IMR-90 (cell line): ENCODE results near the gene CES2. TPM values are rescaled to one million over a fixed set of nuclear protein-coding genes. Genes with fewer than 3 reads are reported as not detected.

ENCODE experiments used
- ATAC-seq: fragments of 200-7000 bp; cut with Tn5 transposase; 2 replicates; pipeline ENCODE4 v1.9.1; 2020; ENCODE audit warnings: low read depth, mild to moderate bottlenecking, moderate library complexity
- BruUV-seq: library from RNA; stranded (reverse); fragments of 400-500 nt; replicated peaks from 2 replicates; lab custom pipeline; 2021; lab: Mats Ljungman, UMichigan
- CTCF ChIA-PET: fragments of 300-600 bp; formaldehyde crosslinking; extraction: SDS; loops from one replicate; lab custom pipeline; 2021; ENCODE audit warnings: antibody characterized with exemption; lab: Yijun Ruan, JAX
- POLR2A ChIA-PET: fragments of 300-600 bp; sonication (Branson Sonifier 250); formaldehyde crosslinking; loops from one replicate; lab custom pipeline; 2022; ENCODE audit warnings: antibody characterized with exemption; ENCODE audit not compliant: unreplicated experiment; lab: Charles Lee
- DNase-seq: peaks from one replicate; pipeline ENCODE4 v3.0.0; 2013
- H2AFZ ChIP-seq: replicated peaks from 2 replicates; pipeline ENCODE3; 2013; ENCODE audit warnings: low read length, mild to moderate bottlenecking; ENCODE audit not compliant: poor library complexity
- H2AK5ac ChIP-seq: 2 replicates; pipeline ENCODE4 v1.6.1; 2013; ENCODE audit warnings: low read depth, low read length, inconsistent platforms
- H2AK9ac ChIP-seq: replicated peaks from 2 replicates; pipeline ENCODE3; 2013; ENCODE audit warnings: mild to moderate bottlenecking, low read depth, low read length, moderate library complexity; ENCODE audit not compliant: poor library complexity
- H2BK120ac ChIP-seq: 2 replicates; pipeline ENCODE4 v1.6.1; 2013; ENCODE audit warnings: low read depth, low read length, inconsistent platforms
- H2BK15ac ChIP-seq: 3 replicates; pipeline ENCODE4 v1.6.1; 2013; ENCODE audit warnings: low read depth, low read length, inconsistent platforms
- H2BK20ac ChIP-seq: 2 replicates; pipeline ENCODE4 v1.6.1; 2013; ENCODE audit warnings: low read depth, mild to moderate bottlenecking, inconsistent platforms, low read length, moderate library complexity
- H2BK5ac ChIP-seq: 2 replicates; pipeline ENCODE4 v1.6.1; 2013; ENCODE audit warnings: mild to moderate bottlenecking, low read depth, low read length, inconsistent platforms; ENCODE audit not compliant: poor library complexity, severe bottlenecking
- H3K14ac ChIP-seq: replicated peaks from 2 replicates; pipeline ENCODE4 v1.6.1; 2013; ENCODE audit warnings: low read depth, low read length, inconsistent platforms
- H3K18ac ChIP-seq: 2 replicates; pipeline ENCODE4 v1.6.1; 2013; ENCODE audit warnings: low read depth, low read length, control low read depth
- H3K23ac ChIP-seq: 2 replicates; pipeline ENCODE4 v1.6.1; 2013; ENCODE audit warnings: low read depth, low read length, inconsistent platforms
- H3K27ac ChIP-seq: 2 replicates; pipeline ENCODE4 v1.5.1; 2013; ENCODE audit warnings: mild to moderate bottlenecking, control low read depth, low read length; ENCODE audit not compliant: insufficient read depth
- H3K27me3 ChIP-seq: 2 replicates; pipeline ENCODE4 v1.6.1; 2013; ENCODE audit warnings: low read length; ENCODE audit not compliant: control insufficient read depth, insufficient read depth
- H3K36me3 ChIP-seq: 2 replicates; pipeline ENCODE4 v1.6.1; 2013; ENCODE audit warnings: low read length, mixed read lengths; ENCODE audit not compliant: control insufficient read depth, insufficient read depth
- H3K4ac ChIP-seq: 2 replicates; pipeline ENCODE4 v1.6.1; 2013; ENCODE audit warnings: low read depth, low read length, inconsistent platforms
- H3K4me1 ChIP-seq: 2 replicates; pipeline ENCODE4 v1.6.1; 2013; ENCODE audit warnings: low read length, mixed read lengths; ENCODE audit not compliant: control insufficient read depth, insufficient read depth
- H3K4me2 ChIP-seq: 2 replicates; pipeline ENCODE4 v1.6.1; 2013; ENCODE audit warnings: low read depth, mild to moderate bottlenecking, control low read depth, low read length, moderate library complexity
- H3K4me3 ChIP-seq: 2 replicates; pipeline ENCODE4 v1.5.1; 2013; ENCODE audit warnings: low read depth, mild to moderate bottlenecking, control low read depth, low read length, moderate library complexity; ENCODE audit not compliant: insufficient read depth
- H3K56ac ChIP-seq: 2 replicates; pipeline ENCODE4 v1.6.1; 2013; ENCODE audit warnings: low read length, inconsistent platforms; ENCODE audit not compliant: insufficient read depth; ENCODE audit errors: extremely low read depth
- H3K79me1 ChIP-seq, 2 experiments: 2 replicates each; pipeline ENCODE4 v1.6.1; 2013; ENCODE audit warnings: low read length in 2 of 2, inconsistent platforms in 1 of 2, low read depth in 1 of 2
- H3K9ac ChIP-seq: 2 replicates; pipeline ENCODE4 v1.6.1; 2013; ENCODE audit warnings: low read depth, low read length, control low read depth
- H3K9me1 ChIP-seq: 2 replicates; pipeline ENCODE4 v1.6.1; 2013; ENCODE audit warnings: low read length, inconsistent platforms; ENCODE audit not compliant: insufficient read depth
- H3K9me3 ChIP-seq: 2 replicates; pipeline ENCODE4 v1.6.1; 2013; ENCODE audit warnings: low read length; ENCODE audit not compliant: control insufficient read depth, insufficient read depth
- H4K20me1 ChIP-seq: 2 replicates; pipeline ENCODE4 v1.6.1; 2013; ENCODE audit warnings: low read length, inconsistent platforms; ENCODE audit not compliant: insufficient read depth
- H4K5ac ChIP-seq: 2 replicates; pipeline ENCODE4 v1.6.1; 2013; ENCODE audit warnings: mild to moderate bottlenecking, low read depth, low read length, control low read depth
- H4K8ac ChIP-seq, 2 experiments: 2 replicates each; pipeline ENCODE4 v1.6.1; 2013; ENCODE audit warnings: low read depth in 2 of 2, low read length in 2 of 2, control low read depth in 1 of 2, inconsistent platforms in 1 of 2
- H4K91ac ChIP-seq: 2 replicates; pipeline ENCODE4 v1.6.1; 2013; ENCODE audit warnings: low read depth, low read length, inconsistent platforms; ENCODE audit not compliant: insufficient read depth
- BHLHE40 ChIP-seq: fragments of 150-350 bp; IDR thresholded peaks from 2 replicates; pipeline ENCODE4 v1.6.1; 2016; ENCODE audit warnings: mild to moderate bottlenecking, low read depth, low read length
- CEBPB ChIP-seq: IDR thresholded peaks from 2 replicates; pipeline ENCODE4 v1.6.1; 2012; ENCODE audit warnings: low read depth, low read length, improper control_type of control experiment
- CHD1 ChIP-seq: IDR thresholded peaks from 2 replicates; pipeline ENCODE4 v1.6.1; 2012; ENCODE audit warnings: low read depth, low read length, improper control_type of control experiment
- FOS ChIP-seq: fragments of 150-350 bp; IDR thresholded peaks from 2 replicates; pipeline ENCODE4 v1.6.1; 2016; ENCODE audit warnings: low read depth, low read length
- MAFK ChIP-seq: IDR thresholded peaks from 2 replicates; pipeline ENCODE4 v1.6.1; 2012; ENCODE audit warnings: low read depth, low read length, improper control_type of control experiment
- MAZ ChIP-seq: IDR thresholded peaks from 2 replicates; pipeline ENCODE4 v1.6.1; 2012; ENCODE audit warnings: low read depth, mild to moderate bottlenecking, low read length, improper control_type of control experiment, moderate library complexity, borderline replicate concordance
- MXI1 ChIP-seq: IDR thresholded peaks from 2 replicates; pipeline ENCODE4 v1.6.1; 2012; ENCODE audit warnings: low read depth, mild to moderate bottlenecking, low read length, moderate library complexity, borderline replicate concordance
- NFE2L2 ChIP-seq: fragments of 150-350 bp; IDR thresholded peaks from 2 replicates; pipeline ENCODE4 v1.6.1; 2016; ENCODE audit warnings: low read depth, mild to moderate bottlenecking, low read length
- POLR2A ChIP-seq: IDR thresholded peaks from 2 replicates; pipeline ENCODE4 v1.6.1; 2012; ENCODE audit warnings: mild to moderate bottlenecking, low read depth, low read length
- RAD21 ChIP-seq: IDR thresholded peaks from 2 replicates; pipeline ENCODE4 v1.6.1; 2012; ENCODE audit warnings: low read length, improper control_type of control experiment
- RCOR1 ChIP-seq: IDR thresholded peaks from 2 replicates; pipeline ENCODE4 v1.6.1; 2012; ENCODE audit warnings: mild to moderate bottlenecking, low read length, improper control_type of control experiment; ENCODE audit not compliant: insufficient replicate concordance
- RFX5 ChIP-seq: IDR thresholded peaks from 2 replicates; pipeline ENCODE4 v1.8.0; 2012; ENCODE audit warnings: low read depth, mild to moderate bottlenecking, low read length, moderate library complexity
- SMC3 ChIP-seq: fragments of 150-350 bp; IDR thresholded peaks from 2 replicates; pipeline ENCODE4 v1.6.1; 2016; ENCODE audit warnings: low read depth, mild to moderate bottlenecking, antibody characterized with exemption, low read length, moderate library complexity
- USF2 ChIP-seq: fragments of 150-350 bp; IDR thresholded peaks from 2 replicates; pipeline ENCODE4 v1.6.1; 2017; ENCODE audit warnings: mild to moderate bottlenecking, antibody characterized with exemption, low read length, low read depth
- WGBS, 2 experiments: methylation state at CpG; one replicate each; pipeline versions ENCODE4 v1.1.5 to v1.1.7; 2013; ENCODE audit warnings: missing lambda C conversion rate in 2 of 2; ENCODE audit not compliant: insufficient read length in 1 of 2; ENCODE audit errors: extremely low coverage in 2 of 2; 5-methylcytosine and 5-hydroxymethylcytosine counted together
- dilution Hi-C: fragments of 300-500 bp; cut with HindIII; formaldehyde crosslinking; loops from one replicate; pipeline ENCODE4 v1.14.3; 2018; ENCODE audit warnings: low sequenced_read_pairs; ENCODE audit not compliant: unreplicated experiment
- in situ Hi-C: fragments of 300-500 bp; cut with MboI; formaldehyde crosslinking; loops from 3 replicates; pipeline ENCODE4 v1.14.3; 2019; ENCODE audit warnings: low sequenced_read_pairs, inconsistent platforms, mixed read lengths
- intact Hi-C: fragments of 100-400 bp; cut with micrococcal nuclease; formaldehyde crosslinking; loops from 2 replicates; pipeline ENCODE4 v1.10.0; 2022
- polyA plus RNA-seq, 3 experiments: library from polyadenylated mRNA; depleted of rRNA; stranded (reverse); fragments of >200 nt; gene quantifications; 2 replicates each; pipeline ENCODE4 v1.2.3, GENCODE V29; 2012; ENCODE audit warnings: low replicate concordance in 1 of 3
- total RNA-seq: library from RNA; depleted of rRNA; stranded (reverse); fragments of >200 nt; gene quantifications from 2 replicates; pipeline ENCODE4 v1.2.3, GENCODE V29; 2012
- TF ChIP-seq, protein P1 (sequence below): fragments of 150-350 bp; IDR thresholded peaks from 2 replicates; pipeline ENCODE4 v1.6.1; 2016; ENCODE audit warnings: low read depth, mild to moderate bottlenecking, low read length, moderate library complexity, borderline replicate concordance
- TF ChIP-seq, protein P2 (sequence below): conservative IDR thresholded peaks from 2 replicates; pipeline ENCODE4 v1.5.1; 2012; ENCODE audit warnings: mild to moderate bottlenecking, low read depth, low read length, improper control_type of control experiment

CES2 gene
- total and polyA plus RNA-seq, 2 of the 4 experiments (the other 2 are of a cell fraction) = 15.1 to 23.2 TPM

GRCh38 chr16:66968847-66969246 is 33.5 kb downstream of the CES2 start:
- no peaks in the 10 kb centered on the region for H3K79me1 ChIP-seq
- no peaks in the 10 kb centered on the region for H4K20me1 ChIP-seq
- no peak overlapping the region for H3K23ac ChIP-seq
- H3K4me2 ChIP-seq = no peak overlapping the region
- no peak overlapping the region for H3K4ac ChIP-seq
- H2AK5ac ChIP-seq = no peak overlapping the region
- DNase-seq = no peak
- intact Hi-C loops = no loop called here
- no peak overlapping the region for H3K4me3 ChIP-seq
- ChIA-PET CTCF (no interaction called here), POLR2A (no interaction called here)
- H2BK120ac ChIP-seq = no peak overlapping the region
- BruUV-seq = no TSS peak
- dilution Hi-C loops = no loop called here
- no peak overlapping the region for H3K56ac ChIP-seq
- no peaks in the 10 kb centered on the region for H3K4me1 ChIP-seq
- H2BK20ac ChIP-seq = no peak overlapping the region
- peaks cover 38% of the 10 kb centered on the region for H3K27me3 ChIP-seq
- no peak overlapping the region for H2AK9ac ChIP-seq
- no peaks in the 10 kb centered on the region for H3K9me3 ChIP-seq
- H3K18ac ChIP-seq = no peak overlapping the region
- no peak overlapping the region for H2BK5ac ChIP-seq
- H3K14ac ChIP-seq = no peak overlapping the region
- H3K9me1 ChIP-seq = no peaks in the 10 kb centered on the region
- no peak overlapping the region for H3K9ac ChIP-seq
- H2BK15ac ChIP-seq = no peak overlapping the region
- no peak overlapping the region for H2AFZ ChIP-seq
- ATAC-seq = no peak
- in situ Hi-C loops = loop anchor here (10.0 kb wide), 1 partner anchor 486 kb away; no protein-coding TSS in a partner anchor
- no peak overlapping the region for H4K91ac ChIP-seq
- 71% methylated on average over 1 of the region's 5 CpGs; no CpG with 5 or more reads in 1 of the 2 experiments for WGBS, 2 experiments
- no peaks in the 10 kb centered on the region for H3K36me3 ChIP-seq
- TF ChIP-seq BHLHE40 (no peak), RFX5 (no peak), FOS (no peak), CHD1 (no peak), MAFK (no peak), USF2 (no peak), NFE2L2 (no peak), SMC3 (no peak), MAZ (no peak), MXI1 (no peak), RCOR1 (no peak), CEBPB (no peak), RAD21 (no peak), POLR2A (no peak)
- TF ChIP-seq, protein P1, sequence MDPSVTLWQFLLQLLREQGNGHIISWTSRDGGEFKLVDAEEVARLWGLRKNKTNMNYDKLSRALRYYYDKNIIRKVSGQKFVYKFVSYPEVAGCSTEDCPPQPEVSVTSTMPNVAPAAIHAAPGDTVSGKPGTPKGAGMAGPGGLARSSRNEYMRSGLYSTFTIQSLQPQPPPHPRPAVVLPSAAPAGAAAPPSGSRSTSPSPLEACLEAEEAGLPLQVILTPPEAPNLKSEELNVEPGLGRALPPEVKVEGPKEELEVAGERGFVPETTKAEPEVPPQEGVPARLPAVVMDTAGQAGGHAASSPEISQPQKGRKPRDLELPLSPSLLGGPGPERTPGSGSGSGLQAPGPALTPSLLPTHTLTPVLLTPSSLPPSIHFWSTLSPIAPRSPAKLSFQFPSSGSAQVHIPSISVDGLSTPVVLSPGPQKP = no peak
- TF ChIP-seq, protein P2, sequence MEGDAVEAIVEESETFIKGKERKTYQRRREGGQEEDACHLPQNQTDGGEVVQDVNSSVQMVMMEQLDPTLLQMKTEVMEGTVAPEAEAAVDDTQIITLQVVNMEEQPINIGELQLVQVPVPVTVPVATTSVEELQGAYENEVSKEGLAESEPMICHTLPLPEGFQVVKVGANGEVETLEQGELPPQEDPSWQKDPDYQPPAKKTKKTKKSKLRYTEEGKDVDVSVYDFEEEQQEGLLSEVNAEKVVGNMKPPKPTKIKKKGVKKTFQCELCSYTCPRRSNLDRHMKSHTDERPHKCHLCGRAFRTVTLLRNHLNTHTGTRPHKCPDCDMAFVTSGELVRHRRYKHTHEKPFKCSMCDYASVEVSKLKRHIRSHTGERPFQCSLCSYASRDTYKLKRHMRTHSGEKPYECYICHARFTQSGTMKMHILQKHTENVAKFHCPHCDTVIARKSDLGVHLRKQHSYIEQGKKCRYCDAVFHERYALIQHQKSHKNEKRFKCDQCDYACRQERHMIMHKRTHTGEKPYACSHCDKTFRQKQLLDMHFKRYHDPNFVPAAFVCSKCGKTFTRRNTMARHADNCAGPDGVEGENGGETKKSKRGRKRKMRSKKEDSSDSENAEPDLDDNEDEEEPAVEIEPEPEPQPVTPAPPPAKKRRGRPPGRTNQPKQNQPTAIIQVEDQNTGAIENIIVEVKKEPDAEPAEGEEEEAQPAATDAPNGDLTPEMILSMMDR = no peak
- no peak overlapping the region for H4K8ac ChIP-seq
- H3K27ac ChIP-seq = no peak overlapping the region
- H4K5ac ChIP-seq = no peak overlapping the region
